Activated naive CD4-positive, alpha-beta T cell (primary cell): ENCODE data around the gene ATP11A.
"Not testable (repeated sequence)": the region's sequence is repeated elsewhere in the genome, so short reads cannot be mapped to it uniquely, and the experiment has no call there.

Experiments
- DNase-seq, 4 experiments: peaks; one replicate each; lab custom pipeline; 2025; lab: John Stamatoyannopoulos, UW

The ATP11A gene

DNA sequence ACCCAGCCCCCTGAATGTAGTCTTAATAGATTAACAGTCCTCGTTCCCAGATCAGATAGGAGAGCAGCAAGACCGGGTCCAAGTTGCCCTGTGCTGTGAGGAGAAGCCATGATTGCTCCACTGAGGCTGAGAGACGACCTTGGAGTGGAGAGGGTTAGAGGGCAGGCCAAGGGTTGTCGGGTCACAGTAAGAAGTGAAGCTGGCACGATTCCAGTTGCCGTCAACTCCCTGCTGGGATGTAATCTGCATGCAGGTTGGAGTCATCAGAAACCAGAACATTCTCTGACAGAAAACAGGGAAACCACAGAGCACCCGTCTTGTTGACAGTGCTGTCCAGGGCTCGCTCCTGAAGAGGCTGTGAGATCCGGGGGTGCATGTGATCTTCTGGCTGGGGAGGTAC lies 19.0 kb upstream of the ATP11A start:
- no peak for DNase-seq

DNA sequence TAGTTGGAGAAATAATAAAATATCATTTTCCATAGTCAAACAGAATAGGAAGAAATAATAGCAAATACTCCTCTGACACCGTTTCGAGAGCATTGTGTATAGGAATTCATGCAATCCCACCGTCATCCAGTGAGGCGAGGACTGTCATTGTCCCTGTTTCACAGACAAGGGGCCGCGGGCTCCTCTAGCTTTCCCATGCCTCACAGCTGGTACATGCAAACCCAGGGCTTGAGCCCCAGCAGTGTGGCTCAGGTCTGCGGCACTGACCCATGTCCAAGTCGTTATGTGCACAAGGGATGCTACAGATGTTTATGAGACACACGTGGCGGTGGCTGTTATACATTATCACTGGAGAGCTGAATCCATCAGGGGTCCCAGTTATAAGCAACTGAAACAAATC lies 18.5 kb upstream of the ATP11A start:
- DNase-seq = no peak

- no peak for DNase-seq
These were observed 17.1 kb upstream of the ATP11A start for GRCh38 chr13:112672651-112673284.

GRCh38 chr13:112674412-112675365 lies 15.1 kb upstream of the ATP11A start:
- no peak for DNase-seq

DNA sequence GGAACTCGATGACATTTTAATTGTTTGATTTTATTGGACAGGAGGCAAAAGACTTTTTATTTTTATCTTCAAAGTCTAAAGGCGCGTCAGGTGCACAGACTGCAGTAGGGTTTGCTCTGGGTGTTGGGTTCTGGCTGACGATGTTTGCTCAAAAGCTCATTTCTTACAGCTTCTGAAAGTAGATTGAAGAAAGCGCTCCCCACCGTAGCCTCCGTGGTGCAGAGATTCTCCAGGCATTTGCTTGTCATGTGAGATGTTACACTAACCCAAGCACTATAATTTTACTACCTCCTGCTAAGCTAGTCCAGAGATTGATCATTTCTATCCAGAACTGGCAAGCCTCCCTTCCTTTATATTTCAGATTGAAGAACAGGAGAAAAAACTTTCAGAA lies 14.5 kb upstream of the ATP11A start:
- no peak for DNase-seq

- DNase-seq = not testable (repeated sequence)
These were observed 12.3 kb upstream of the ATP11A start for GRCh38 chr13:112677421-112677962.

- no peak for DNase-seq
These were observed 10.5 kb upstream of the ATP11A start for GRCh38 chr13:112679381-112679780.

DNA sequence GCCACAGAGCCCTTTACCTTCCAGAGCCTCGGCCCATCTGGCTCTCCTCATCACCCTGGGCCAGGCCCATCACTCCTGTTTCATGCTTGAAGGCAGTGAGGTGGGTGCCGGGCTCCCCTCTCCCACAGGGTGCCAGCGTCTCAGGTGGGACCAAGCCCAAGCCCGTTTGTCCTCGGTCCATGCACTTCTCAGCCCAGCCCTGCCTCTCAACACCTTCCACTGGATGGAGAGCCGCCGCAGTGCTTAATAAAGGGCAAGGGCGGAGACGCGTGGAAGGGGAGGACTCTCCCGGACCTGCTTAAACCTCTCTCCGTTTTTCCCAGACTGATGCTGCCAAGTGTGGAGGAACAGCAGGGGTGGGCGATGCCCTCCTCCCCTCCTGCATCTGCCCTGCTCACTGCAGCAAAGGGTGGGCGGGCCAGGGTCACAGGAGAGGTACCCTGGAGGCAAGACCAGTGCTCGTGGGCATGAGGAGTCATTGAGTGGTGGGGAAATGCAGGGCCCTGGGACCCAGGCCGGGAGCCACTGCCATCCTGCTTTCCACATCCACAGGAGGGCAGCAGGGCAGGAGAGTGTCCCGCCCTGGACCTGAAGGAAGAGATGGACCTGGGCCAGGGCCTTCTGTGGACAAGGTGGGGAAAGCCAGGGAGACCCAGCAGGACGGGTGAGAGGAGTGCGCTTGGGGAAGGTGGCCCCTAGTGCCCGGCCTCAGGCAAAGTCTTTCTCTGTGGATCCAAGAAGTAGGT lies 9.7 kb upstream of the ATP11A start:
- no peak for DNase-seq

- DNase-seq = no peak
These were observed 9.0 kb upstream of the ATP11A start for GRCh38 chr13:112680741-112681360.

DNA sequence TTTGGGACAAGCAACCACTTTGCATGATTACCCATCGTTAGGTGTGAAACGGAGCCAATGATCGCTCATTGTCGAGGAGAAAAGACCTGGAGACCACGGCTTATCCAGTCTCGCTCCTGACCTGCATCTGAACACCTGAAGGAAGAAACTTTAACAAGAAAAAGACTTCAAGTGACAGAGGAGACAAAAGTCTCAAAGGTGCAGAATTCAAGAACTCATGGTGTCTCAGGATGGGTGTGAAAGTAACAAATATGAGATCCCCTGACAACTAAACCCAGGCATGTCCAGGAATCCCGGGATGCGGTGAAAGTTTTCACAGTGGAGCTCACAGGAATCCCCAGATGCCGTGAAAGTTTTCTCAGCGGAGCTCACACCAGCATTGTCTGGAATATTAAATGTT lies 6.3 kb upstream of the ATP11A start:
- DNase-seq = no peak

DNA sequence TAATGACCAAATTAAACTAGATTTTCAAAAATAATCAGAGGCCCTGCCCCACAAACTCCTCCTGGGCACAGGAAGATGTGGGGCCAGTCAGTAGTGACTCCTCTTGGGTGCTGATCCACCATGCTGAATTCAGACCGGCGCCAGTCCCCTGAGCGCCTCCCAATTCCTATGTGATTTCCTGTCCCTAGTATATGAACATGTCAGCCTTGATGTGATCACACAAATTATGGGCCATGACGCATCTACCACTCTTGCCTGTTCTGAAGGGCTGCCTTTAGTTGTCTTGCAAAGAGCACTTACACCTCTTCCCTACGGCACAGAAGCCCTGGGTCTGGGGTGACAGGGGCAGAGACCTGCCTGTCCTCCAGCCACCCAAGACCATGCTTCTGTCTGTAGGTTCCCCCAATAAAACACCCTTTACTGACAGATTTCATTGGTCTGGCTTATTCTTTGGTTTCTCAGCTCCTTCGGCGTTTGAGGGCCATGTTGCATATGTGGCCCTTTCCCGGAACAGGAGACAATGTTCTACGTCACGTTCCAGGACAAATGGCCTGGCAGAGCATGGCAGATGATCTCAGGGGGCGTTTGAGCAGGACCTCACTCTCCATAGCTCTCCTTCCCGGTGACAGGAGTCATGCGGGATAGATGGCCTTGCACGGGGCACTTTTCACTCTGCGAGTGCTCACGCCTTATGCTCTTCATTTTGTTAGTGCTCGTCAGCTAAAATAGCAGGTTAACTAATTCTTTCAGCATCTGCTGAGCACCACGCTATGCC lies 5.6 kb upstream of the ATP11A start:
- DNase-seq = no peak

DNA sequence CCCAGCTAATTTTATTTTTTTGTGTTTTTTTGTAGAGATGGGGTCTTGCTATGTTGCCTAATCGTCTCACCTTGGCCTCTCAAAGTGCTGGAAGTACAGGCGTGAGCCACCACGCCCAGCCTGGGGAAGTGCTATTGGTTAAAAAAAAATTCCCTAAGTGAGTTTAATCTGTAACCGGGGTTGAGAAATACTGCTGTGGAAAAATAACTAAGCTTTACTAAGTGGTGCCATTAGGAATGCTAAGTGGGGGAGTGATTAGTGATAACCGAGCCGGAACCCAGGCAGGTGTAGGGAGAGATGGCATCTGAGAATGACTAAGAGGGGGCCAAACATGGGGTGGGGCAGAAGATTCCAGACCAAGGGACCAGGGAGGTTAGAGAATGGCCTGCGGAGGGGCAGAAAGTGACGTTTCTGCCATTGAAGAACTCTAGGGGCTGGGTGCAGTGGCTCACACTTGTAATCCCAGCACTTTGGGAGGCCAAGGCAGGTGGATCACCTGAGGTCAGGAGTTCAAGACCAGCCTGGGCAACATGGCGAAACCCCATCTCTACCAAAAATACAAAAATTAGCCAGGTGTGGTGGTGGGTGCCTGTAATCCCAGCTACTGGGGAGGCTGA lies 4.5 kb upstream of the ATP11A start:
- not testable (repeated sequence) for DNase-seq

GRCh38 chr13:112685896-112686295 lies 3.9 kb upstream of the ATP11A start:
- no peak for DNase-seq

DNA sequence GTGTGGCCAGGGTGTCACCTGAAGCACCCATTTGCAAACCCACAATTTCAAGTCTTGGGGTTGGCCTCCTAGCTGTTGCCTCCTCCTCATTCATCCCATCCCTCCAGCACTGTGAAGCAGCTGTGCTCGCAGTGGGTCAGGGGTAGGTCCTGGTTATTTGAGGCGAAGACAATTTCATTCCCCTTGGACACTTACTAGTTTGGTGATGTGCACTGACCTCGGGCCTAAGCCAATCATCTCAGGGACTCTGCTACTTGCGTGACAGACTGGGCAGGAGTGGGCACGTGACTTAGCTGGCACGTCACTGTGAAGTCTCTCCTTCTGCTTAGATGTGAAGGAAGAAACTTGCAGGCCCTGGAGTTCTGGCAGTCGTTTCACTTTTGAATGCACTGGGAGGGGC lies 3.5 kb upstream of the ATP11A start:
- DNase-seq = no peak

DNA sequence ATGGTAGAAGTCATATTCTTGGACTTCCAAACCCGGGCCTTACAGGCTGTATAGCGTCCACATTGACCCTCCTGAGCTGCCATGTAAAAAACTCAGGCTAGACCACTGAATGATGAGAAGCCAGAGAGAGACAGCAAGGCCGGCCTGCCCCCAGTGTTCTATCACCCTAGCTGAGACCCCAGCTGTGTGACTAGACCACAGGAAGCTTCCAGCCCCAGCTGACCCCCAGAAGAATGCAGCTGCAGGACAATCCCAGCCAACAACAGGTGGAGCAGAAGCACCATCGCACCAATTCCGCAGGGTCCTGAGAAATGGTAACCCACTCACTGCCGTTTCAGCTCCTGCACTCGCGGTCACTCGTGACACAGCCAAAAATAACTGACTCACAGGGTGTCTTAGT lies 2.9 kb upstream of the ATP11A start:
- DNase-seq = no peak

DNA sequence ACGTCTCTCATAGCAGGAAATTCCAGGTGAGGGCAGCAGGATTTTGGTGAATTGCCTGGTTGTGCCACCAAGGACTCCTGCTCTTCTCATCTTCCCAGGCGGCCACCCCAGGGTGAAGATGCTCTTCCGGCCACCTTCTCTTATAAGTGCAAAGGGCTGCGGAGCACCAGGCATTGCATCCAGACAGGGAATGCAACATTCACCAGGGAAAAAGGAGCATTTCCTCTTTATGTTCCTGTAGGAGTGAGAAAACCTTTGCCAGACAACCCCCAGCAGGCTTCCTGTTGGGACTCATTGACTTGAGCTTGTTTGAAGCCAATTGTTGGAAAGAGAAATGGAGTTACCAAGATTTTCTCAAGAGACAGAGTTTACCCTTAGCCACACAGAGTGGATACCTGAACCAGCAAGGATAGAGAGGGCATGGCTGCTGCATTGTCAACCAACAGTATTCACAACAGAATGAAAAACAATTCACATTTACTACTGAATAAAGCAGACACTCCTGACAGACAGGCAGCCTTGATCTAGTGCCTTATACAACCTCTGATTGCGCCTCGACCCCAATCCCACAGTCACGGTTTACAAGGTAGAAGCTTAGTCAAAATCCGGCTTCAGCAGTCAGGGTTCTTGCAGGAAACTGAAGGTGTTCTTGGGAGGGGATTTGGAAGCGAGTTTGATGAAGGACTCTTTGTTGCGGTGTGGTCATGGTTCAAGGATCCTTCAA lies 1.8 kb upstream of the ATP11A start:
- no peak for DNase-seq

DNA sequence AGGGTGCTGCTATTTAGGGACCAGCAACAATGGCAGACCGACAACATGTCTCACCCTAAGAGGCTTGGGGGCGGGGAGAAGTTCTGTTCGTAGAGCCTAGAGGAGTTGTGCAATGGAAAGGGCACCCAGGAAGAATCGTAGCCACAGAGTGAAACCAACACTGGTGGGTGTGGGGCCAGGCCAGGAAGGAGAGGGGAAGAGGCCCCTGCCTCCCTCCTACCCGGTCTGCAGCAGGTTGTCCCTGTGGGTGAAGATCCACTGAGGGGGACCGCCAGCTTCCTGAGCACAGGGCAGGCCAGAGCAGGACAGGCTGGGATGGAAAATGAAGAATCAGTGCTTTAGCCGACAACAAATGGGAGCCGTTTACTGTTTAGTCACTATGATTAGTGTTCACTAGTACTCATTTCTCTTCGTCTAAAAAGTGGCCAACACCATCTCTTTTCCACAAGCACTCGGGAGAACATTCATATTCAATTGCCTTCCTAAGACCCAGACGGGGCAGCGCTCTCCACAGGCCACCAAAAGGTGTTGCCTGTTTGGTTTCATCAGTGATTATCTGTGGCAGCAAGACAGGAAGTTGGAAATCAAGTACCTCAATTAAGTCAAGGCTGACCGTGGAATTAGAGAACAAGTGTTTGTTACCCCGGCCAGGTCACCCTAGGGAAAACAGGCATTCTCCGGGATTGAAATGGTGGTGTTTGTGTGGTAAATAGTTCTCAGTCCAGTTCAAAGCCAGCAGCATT lies 1.1 kb upstream of the ATP11A start:
- DNase-seq = peak in 1 of 4 experiments; percentile 28

- DNase-seq = peak in 1 of 4 experiments; percentile 5
These were observed 568 bp downstream of the ATP11A start for GRCh38 chr13:112690283-112690929.

DNA sequence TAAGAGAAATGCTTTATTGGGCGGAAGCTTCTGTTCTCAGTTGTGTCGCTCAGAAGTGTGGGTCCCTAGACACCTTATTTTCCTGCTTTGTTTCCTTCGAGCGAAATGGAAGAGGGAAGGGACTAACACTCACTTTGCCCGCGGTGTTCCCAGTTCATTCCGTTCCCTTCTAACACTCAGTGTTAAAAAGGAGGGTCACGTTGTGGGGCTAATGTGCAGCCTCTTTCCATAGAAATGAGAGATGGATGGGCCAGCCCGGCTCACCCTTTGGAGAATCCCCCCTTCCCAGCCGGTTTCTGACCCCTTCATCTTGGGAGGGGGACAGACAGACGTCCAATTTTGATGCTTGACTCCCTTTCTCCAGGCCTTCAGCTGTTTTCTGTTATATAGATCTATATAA lies 2.3 kb downstream of the ATP11A start:
- DNase-seq = no peak
